Activated naive CD4-positive, alpha-beta T cell treated with anti-CD3 and anti-CD28 coated beads, Interleukin-2, amount 50 U/mL, for 24 hours (primary cell): ENCODE measurements around the gene GFI1.
A peak's percentile ranks its signal among the peaks of the same experiment; 100 is the strongest.

Experiments
- H3K27ac Mint-ChIP-seq: one replicate; pipeline ENCODE4 v1.8.0; 2021; ENCODE audit warnings: mild to moderate bottlenecking, mixed read lengths
- H3K27me3 Mint-ChIP-seq: one replicate; pipeline ENCODE4 v1.8.0; 2021; ENCODE audit warnings: mixed read lengths
- H3K36me3 Mint-ChIP-seq: one replicate; pipeline ENCODE4 v1.8.0; 2021; ENCODE audit warnings: mixed read lengths
- H3K4me1 Mint-ChIP-seq: one replicate; pipeline ENCODE4 v1.8.0; 2021; ENCODE audit warnings: mixed read lengths
- H3K4me3 Mint-ChIP-seq: one replicate; pipeline ENCODE4 v1.8.0; 2021; ENCODE audit warnings: mild to moderate bottlenecking, mixed read lengths
- H3K9me3 Mint-ChIP-seq: one replicate; pipeline ENCODE4 v1.8.0; 2021; ENCODE audit warnings: mixed read lengths

GFI1 gene

DNA sequence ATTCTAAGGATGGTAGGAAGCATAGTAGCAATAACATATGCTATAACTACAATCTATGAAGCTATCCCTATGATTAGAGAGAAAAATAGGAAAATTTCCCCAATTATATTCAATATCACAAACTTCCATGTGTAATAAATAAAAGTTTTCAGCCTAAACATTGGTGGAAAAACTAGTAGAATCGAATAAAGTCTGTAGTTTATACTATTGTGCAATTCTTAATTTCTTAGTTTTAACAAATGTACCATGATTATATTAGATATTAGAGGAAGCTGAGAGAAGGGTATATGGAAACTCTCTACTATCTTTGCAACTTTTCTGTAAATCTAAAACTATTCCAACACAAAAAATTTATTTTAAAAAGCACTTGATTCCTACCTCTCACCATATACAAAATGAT is 13.8 kb upstream of the GFI1 start:
- no peak overlapping the region for H3K27ac Mint-ChIP-seq
- no peaks in the 10 kb centered on the region for H3K9me3 Mint-ChIP-seq
- H3K27me3 Mint-ChIP-seq, result no peaks in the 10 kb centered on the region
- peaks cover 42% of the 10 kb centered on the region for H3K4me1 Mint-ChIP-seq
- no peak overlapping the region for H3K4me3 Mint-ChIP-seq
- no peaks in the 10 kb centered on the region for H3K36me3 Mint-ChIP-seq

DNA sequence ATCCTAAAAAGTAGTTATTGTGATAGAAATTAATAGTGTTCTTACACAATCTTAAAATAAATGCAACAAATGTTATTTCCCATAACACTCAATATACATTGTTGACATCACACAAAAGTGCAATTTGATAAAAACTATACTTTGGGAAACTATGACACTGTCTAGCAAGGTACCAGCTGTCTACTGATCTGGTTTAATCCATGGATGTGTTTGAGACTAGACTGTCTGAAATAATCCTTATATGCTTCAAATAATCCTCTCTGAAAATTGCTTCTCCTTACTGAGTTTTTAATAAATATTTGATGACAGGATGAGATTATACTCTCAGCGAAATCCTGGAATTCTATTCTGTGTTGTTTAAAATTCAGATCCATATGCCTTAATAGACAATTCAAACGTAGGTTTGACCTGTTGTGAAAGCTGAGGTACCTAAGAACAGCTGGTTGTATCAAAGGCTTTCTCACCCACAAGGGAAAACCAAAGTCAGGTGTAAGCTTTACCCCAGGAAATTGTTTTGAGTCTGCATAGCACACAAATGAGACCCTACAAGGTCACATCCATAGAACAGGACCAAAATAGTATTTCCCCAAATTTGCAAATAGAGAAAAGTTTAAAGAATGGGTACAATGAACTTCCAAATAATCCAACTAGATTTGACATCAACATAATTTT is 8.8 kb upstream of the GFI1 start:
- peaks cover 39% of the 10 kb centered on the region for H3K4me1 Mint-ChIP-seq
- peak overlapping the region; percentile 30 for H3K27ac Mint-ChIP-seq
- no peak overlapping the region for H3K4me3 Mint-ChIP-seq
- H3K36me3 Mint-ChIP-seq, result no peaks in the 10 kb centered on the region
- H3K27me3 Mint-ChIP-seq, result no peaks in the 10 kb centered on the region
- no peaks in the 10 kb centered on the region for H3K9me3 Mint-ChIP-seq

DNA sequence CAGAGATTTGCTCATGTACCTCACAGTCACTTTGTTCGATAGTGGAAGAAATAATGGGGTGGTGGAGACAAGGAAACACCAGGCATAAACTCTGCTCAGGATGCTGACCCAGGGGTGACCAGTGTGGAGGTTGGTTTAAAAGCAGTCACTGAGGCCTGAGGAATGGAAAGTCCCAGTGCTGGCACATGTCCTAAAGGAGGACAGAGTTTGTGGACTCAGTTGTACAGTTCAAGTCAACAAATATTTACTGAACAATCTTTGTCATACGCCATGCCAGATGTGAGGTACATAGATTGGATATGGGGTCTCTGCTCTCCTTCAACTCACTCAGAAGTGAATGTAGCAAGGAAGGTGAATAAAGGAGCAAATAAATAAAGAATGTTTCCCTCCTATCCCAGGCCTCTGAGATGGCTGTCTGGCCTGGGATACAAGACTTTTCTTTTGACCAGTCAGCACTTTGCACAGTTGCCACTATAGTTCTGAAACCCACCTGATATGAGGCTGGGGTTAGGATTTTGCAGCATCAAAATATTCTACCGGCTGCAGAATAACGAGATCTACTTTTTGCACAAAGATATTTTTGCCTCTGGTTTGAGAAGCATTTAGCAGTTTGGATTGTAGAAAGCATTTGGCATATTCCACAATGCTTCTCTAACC is 7.9 kb upstream of the GFI1 start:
- Mint-ChIP-seq H3K9me3 (no peaks in the 10 kb centered on the region), H3K4me3 (no peak overlapping the region), H3K27me3 (no peaks in the 10 kb centered on the region), H3K27ac (no peak overlapping the region), H3K36me3 (no peaks in the 10 kb centered on the region), H3K4me1 (peaks cover 42% of the 10 kb centered on the region)

DNA sequence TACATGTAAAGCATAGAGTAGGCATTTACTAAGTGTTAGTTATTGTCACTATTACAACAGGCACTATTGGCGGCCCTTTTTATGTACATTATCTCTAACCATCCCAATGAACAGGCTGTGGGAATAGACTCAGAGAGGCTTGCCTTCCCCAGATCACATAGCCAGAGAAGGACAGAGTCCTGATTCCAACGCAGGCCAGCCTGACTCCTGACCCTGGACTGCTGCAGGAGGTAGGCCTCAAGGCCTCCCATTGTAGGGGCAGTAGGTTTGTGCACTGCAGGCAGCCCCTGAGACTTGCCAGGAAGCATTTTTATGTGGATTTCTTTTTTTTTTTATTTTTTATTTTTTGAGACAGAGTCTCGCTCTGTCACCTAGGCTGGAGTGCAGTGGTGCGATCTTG is 6.4 kb upstream of the GFI1 start:
- Mint-ChIP-seq H3K4me3 (no peak overlapping the region), H3K36me3 (no peaks in the 10 kb centered on the region), H3K27ac (no peak overlapping the region), H3K9me3 (no peaks in the 10 kb centered on the region), H3K4me1 (peaks cover 50% of the 10 kb centered on the region), H3K27me3 (no peaks in the 10 kb centered on the region)

DNA sequence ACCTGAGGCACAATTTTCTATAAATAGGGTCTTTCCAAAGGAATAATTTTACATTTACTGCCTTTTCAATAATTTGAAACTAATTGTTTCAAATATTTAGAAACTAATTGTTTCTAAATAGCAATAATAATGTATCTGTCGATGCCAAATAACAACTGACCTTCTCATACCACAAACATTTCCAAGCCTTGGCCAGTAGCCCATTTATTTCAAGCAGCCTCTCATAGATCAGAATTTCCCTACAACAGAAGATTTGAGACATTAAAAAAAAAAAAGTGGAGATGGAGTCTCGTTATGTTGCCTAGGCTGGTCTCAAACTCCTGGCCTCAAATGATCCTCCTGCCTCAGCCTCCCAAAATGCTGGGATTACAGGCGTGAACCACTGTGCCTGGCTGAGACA is 2.1 kb upstream of the GFI1 start:
- Mint-ChIP-seq H3K4me3 (no peak overlapping the region), H3K36me3 (peaks cover 3% of the 10 kb centered on the region), H3K4me1 (peaks cover 44% of the 10 kb centered on the region), H3K27me3 (no peaks in the 10 kb centered on the region), H3K9me3 (no peaks in the 10 kb centered on the region), H3K27ac (peak overlapping the region; percentile 80)

DNA sequence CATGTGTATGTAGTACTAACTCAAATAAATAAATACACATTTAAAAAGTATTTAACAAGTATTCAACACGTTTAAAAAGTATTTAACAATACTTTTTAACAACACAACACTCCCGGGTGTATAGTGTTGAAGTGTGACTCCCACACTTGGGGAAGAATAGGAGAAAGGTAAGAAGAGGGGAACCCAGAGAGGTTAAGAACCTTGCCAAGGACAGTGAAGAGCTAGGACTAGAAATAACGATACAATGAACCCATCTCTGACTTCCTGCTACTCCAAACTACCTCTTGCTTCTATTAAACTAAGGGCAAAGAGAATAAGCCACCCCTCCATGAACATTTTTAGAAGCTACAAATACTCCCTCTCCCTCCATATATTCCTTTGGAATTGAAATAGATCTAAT is 1.7 kb upstream of the GFI1 start:
- Mint-ChIP-seq H3K27ac (peak overlapping the region; percentile 80), H3K4me1 (peaks cover 44% of the 10 kb centered on the region), H3K9me3 (no peaks in the 10 kb centered on the region), H3K36me3 (peaks cover 3% of the 10 kb centered on the region), H3K27me3 (no peaks in the 10 kb centered on the region), H3K4me3 (peak overlapping the region; percentile 46)

DNA sequence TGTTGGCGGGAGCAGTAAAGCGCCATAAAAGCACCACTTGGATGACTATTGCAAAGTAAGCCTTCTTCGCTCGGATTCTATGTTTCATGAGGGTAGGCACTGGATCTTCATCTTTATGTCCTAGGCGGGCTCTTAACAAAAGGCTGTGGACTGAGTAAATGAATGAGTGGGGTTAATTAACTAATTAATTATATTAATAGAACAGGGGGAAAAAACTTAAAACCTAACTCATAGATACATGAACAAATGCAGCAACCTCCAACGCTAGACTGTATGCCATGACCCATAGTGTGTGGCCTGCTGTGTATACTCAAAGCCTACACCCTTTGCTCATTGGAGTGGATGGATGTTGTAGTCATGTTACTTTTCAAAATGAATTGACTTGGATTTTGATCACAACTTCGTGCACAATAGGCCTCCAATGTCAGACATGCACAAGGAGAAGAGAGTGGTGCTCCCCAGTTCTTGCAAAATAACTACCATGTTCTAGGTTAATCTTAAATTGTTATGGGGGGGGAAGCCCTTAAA is 417 bp upstream of the GFI1 start:
- Mint-ChIP-seq H3K9me3 (no peaks in the 10 kb centered on the region), H3K27me3 (no peaks in the 10 kb centered on the region), H3K4me1 (peaks cover 49% of the 10 kb centered on the region), H3K36me3 (peaks cover 7% of the 10 kb centered on the region), H3K27ac (peak overlapping the region; percentile 51), H3K4me3 (peak overlapping the region; percentile 96)

DNA sequence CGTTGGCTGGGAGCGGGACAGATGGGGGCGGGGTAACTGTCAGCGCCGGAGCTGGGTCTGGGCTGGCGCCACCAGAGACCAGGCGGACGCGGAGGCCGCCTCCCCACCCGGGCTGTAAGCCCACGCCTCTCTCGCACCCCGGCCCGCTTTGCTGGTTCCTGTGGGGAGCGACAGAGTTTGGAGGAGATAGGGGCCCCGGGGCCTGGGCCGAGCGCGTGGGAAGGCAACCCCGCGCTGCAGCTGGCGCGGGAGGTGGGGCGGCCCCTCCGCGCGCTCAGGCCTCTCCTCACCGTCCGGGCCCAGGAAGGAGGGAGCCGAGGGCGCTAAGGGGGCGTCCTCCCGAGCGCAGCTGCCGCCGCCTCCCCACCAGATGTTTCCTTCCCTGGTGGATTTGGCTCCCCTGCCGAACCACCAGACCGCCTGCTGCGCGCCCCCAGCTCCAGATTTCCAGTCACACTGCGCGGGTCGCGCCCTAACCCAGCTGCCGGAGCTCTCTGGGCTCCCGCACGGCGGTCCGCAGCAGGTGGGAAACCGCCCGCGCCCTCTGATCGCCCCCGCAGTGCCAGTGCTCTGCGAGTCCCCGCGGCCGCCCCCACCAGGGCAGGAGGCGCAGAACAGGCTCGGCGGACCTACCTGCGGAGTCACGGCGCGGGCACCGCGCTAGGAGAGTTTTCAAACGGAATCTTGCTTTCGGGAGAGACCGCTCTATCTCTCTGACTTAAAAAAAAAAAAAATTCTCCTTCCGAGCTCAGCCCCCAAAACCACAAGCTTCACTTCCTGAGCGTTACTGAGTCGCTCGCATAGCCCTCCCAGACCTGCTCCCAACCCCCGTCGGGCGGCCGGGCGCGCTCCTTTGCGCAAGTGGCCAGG is 1.1 kb downstream of the GFI1 start:
- Mint-ChIP-seq H3K27ac (peak overlapping the region; percentile 97), H3K4me1 (peaks cover 40% of the 10 kb centered on the region), H3K9me3 (no peaks in the 10 kb centered on the region), H3K27me3 (no peaks in the 10 kb centered on the region), H3K36me3 (peaks cover 13% of the 10 kb centered on the region), H3K4me3 (peak overlapping the region; percentile 96)

DNA sequence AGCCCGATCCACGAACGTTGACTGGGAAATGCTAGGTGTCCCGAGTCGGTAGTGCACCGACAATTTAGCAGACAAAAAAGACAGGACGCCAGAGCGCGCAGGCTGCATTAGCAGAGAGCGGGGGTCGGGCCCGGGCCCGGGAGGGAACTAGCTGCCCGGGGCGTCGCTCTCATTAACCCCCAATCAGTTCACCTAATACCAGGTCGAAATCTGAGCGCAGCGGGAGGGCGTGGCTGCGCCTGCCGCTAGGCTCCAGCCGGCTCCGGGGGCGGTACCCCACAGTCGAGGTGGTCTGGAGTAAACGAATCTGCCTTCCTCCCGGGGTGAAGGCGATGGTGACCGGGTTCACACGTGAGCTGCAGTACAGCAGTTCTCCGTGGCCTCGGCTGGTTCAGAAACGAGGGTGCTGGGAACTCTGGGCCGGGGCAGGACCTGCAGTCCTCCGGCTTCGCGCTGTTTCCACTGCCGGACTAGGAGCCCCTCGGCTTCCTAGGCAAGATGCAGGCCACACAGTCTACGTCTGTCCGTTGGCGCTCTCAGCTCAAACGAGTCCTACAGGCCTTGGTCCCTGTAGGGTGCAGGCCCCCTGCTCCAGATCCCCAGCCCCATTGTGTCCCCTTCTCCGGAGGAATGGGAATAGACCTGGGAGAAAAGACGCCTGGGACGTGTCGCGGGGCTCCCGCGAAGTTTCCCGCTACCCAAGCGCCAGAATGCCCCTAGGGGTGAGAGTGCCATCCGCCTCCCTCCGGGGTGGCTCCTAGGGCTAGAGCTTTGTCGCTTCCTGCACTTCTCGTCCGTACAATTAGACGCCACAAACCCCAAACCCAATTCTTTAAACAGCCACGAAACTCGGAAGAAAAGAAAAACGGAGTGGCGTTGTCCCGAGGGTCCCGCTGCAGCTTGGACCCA is 2.0 kb downstream of the GFI1 start:
- H3K36me3 Mint-ChIP-seq, result peaks cover 17% of the 10 kb centered on the region
- no peaks in the 10 kb centered on the region for H3K9me3 Mint-ChIP-seq
- H3K27ac Mint-ChIP-seq, result peak overlapping the region; percentile 96
- no peaks in the 10 kb centered on the region for H3K27me3 Mint-ChIP-seq
- peak overlapping the region; percentile 96 for H3K4me3 Mint-ChIP-seq
- peaks cover 41% of the 10 kb centered on the region for H3K4me1 Mint-ChIP-seq

DNA sequence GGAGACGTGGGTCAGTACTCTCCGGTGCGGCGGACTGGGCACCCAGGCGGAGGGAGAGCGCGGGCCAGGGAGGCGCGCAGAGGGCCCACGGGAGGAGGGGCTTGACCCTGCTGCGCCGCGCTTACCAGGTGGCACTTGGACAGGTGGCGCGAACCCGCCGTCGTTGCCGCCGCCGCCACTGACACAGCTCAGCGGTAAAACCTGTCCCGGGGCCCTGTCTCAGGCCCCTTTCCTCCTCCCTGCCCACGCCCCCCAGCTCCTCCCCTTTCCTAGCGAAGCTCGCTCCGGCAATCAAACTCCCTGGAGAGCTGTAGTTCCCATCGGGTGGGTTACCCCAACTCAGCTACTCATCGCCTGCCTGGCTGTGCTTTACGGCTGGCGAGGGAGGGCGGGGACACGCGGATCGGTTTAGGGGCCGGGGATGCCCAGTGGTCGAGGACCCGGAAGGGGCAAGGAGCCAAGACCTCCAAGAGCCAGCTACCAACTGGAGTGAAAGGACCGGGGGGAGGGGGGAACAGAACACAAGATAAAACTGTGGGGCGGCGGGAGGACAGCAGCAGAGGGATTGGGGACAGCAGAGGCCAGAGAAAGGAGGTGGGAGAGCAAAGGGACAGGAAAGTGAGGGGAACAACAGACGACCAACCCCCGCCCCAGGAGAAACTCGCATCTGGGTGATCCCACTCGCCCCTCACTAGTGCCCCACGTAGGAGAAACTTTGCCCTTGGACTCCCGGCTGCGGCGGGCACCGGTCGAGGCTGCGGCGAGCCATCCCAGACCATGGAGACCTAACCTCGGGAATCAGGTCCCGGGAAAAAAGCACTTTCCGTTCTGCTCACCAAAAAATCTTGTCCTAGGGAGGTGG is 2.9 kb downstream of the GFI1 start:
- Mint-ChIP-seq H3K4me3 (peak overlapping the region; percentile 96), H3K27ac (peak overlapping the region; percentile 96), H3K27me3 (no peaks in the 10 kb centered on the region), H3K9me3 (no peaks in the 10 kb centered on the region), H3K4me1 (peaks cover 44% of the 10 kb centered on the region), H3K36me3 (peaks cover 24% of the 10 kb centered on the region)

DNA sequence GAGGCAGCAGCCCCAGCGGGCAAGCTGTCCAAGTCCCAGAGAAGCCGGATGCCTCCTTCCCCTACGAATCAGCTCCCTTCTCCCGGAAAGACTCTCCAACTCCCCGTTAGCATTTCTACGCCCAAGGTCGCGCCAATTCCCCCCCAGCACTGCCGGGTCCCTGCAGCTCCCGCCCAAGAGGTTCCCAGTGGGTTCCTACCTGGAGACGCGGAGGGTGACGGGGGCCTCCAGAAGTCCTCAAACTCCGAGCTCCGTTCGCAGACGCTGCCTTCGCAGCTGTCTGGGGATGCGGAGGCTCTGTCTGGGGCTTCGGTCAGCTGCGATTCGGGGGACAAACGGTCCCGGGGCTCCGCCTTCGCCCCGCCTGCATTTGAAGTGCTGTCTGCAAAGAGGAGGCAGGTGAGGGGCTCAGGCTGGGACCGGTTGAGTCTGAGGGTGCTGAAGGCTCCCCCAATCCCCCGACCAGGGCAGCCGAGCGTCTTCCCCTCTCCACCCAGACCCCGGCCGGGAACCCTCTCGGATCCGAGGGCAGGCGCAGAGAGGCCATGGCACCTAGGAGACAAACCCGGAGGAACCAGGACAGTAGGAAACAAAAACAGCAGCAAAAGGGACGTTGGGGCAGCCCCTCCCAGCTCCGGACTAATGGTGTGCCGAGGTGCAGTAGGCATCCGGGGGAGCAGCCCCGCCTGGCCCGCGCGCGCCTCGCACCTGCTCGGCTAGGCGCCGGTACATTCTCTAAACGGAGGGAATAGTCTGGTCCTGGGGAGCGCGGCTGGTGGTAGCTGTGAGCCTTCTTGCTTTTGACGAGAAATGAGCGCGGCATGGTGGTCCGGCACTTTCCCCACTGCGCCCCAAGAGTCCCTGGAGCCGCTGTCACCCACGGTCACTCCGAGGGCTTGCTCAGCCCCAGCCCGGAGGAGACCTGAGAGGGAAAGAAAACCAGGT is 3.8 kb downstream of the GFI1 start:
- Mint-ChIP-seq H3K36me3 (peaks cover 30% of the 10 kb centered on the region), H3K27ac (peak overlapping the region; percentile 79), H3K27me3 (no peaks in the 10 kb centered on the region), H3K4me1 (peaks cover 44% of the 10 kb centered on the region), H3K9me3 (no peaks in the 10 kb centered on the region), H3K4me3 (peak overlapping the region; percentile 96)

DNA sequence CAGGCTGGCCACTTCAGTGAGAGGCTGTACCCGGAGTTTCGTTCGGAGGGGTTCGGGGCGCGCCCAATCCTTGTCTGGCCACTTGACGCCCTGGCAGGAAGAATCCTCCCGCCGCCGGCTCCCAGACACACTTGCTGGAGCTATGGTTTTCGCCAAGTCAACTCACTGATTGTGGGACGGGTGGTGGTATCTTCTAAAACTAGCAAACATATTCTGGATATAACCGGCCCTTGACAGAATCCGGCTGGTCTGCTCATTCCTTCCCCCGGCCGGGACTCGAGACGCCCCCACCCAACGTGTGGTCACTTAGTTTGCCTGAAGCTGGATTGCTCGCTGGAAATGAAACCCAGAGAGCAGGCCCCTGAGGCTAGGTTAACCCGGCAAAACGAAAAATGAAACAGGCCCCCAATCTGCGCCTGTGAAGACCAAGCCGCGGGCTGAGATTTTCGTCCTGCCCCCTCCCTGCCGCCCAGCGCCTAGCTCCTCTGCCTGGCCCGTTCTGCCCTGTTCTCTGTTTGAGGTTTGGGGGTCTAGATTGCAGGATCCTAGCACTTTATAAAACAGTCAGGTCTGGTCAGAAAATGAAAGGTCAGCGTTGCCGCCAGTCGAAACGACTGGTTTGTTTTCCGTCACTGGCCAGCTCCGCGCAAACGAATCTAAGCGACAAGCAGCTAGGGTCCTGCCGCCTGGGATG is 4.6 kb downstream of the GFI1 start:
- no peaks in the 10 kb centered on the region for H3K9me3 Mint-ChIP-seq
- no peaks in the 10 kb centered on the region for H3K27me3 Mint-ChIP-seq
- H3K4me3 Mint-ChIP-seq, result peak overlapping the region; percentile 96
- H3K36me3 Mint-ChIP-seq, result peaks cover 35% of the 10 kb centered on the region
- peaks cover 44% of the 10 kb centered on the region for H3K4me1 Mint-ChIP-seq
- H3K27ac Mint-ChIP-seq, result peak overlapping the region; percentile 79

DNA sequence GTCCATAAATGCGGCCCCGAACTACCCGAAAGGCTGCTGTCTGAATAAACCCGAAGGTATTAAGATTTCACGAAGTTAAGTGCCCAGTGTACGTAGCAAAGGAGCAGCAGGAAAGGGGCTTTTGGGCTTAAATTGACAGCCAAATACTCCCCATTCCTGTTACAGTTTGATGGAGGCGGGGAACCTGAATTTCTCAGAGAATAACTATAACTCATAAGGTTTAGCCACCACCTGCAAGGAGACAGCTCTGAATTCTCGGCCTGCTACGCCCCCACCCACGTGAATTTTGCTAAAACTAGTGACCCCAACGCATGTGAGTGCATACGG is 5.2 kb downstream of the GFI1 start:
- H3K27ac Mint-ChIP-seq, result peak overlapping the region; percentile 76
- H3K36me3 Mint-ChIP-seq, result peaks cover 37% of the 10 kb centered on the region
- no peaks in the 10 kb centered on the region for H3K27me3 Mint-ChIP-seq
- peaks cover 47% of the 10 kb centered on the region for H3K4me1 Mint-ChIP-seq
- H3K9me3 Mint-ChIP-seq, result no peaks in the 10 kb centered on the region
- H3K4me3 Mint-ChIP-seq, result peak overlapping the region; percentile 96
